DMS 273 treated with DMSO at 0.1 percent for 48 hours (cell line): ENCODE measurements around the gene SUSD4.

Experiments
- DNase-seq: peaks from one replicate; lab custom pipeline; 2025; lab: John Stamatoyannopoulos, UW

The SUSD4 gene

DNA sequence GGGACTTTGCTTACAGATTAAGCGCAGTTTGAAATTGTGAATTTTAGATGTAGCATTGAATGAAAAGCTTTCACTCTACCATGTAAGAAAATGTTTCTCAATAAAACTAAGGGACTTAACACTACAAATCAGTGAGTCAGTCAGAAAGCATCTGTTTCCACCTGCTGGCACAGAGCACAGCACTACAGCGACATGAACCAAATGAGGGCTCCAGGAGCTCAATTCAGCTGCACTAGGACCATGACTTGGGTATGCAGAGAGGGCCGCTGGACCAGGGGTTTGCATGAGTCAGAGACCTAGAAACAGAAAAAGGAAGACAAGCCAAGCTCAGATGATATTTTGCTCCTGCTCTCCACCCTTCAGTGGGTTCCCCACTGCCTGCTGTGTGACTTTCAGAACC is 5.2 kb downstream of the SUSD4 start:
- DNase-seq, result no peak

DNA sequence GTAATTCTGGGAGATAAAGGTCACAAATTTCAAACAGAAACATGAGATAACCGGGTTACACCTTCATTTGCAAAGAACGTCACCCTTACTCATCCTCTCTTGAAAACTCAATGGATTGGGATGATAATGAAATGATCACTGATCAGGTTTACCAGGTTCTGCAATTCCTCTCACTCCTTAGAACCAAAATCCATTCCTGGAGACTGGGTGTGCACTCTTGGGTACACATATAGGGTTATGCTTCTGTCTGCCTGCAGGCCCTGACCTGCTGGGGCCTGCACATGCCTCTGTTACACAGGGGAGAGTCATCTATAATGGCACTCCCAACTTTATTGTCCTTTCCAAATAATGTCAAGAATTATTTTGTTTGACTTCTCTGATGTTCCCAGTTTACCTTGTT is 8.3 kb downstream of the SUSD4 start:
- DNase-seq, result no peak

DNA sequence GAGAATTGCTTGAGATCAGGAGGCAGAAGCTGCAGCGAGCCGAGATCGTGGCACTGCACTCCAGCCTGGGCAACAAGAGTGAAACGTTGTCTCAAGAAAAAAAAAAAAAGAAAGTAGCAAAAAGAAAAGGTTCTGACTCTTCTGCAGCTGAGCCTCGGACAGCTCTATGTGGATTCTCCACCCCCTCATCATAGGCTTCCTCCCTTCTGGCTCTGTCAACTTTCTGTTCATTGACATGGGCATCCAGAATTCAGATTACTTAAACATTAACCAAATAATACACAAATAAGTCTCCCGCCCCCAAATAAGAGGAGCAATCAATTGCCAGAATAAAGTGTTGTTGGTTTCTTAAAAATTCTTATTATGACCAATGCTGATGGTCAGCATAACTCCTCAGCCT is 10.0 kb downstream of the SUSD4 start:
- no peak for DNase-seq

DNA sequence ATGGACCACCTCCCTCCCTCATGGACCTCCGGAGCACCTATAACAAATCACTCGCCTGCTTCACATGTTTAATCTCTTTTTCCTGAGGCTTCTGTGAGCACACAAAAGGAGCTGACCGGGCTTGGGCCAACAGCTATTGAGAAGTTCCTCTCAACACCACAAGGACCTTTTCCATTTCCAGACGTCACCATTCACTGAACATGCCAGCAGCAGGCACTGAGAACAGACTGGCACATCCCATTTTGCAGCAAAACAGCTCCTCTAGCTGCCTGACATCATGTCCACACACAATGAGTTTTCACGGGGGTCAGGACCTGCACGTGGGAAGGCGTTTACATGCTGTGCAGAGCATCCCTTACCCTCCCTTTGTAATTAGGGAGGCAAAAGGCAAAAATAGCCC is 11.0 kb downstream of the SUSD4 start:
- no peak for DNase-seq

DNA sequence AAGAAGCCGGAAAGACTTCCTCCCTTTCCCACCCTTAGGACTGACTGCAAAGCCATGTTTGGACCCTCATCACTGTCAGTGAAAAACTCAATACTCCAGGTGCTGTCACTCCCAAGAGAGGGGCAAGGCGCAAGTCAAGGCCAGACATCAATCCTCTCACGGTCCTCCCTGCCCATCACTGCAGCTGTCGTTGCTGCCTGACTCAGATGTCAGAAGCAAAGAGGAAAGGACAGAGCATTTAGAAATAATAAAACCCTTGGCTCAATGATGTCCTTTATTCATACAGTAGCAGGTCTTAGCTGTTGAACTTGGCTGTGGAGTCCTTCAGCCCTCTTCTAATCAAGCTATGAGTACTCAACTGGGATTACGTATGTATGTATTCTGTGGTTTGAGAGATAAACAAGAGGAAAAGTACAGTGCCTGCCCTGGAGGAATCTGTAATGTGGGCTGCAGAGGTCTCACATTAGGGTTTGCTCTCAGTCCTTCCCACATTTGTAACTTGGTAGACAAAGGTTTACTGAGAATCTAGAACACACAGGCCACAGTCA is 13.5 kb downstream of the SUSD4 start:
- no peak for DNase-seq

DNA sequence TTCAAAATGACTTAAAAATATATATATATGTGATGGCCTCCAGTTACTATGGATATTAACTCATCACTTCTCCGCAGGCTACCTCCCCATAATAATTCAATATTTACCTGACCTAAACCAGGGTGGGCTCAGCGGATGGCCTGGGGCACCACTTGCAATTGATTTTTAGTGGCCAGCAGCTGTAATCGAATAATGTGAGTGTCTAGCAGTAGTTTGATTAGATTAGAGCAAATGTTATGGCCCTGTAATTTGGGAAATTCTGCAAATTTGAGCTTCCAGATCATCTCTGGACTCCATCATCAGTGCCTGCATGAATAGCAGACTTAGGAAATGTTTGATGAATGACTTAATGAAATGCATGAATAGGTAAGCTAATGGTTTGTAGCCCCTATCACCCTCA is 14.7 kb downstream of the SUSD4 start:
- no peak for DNase-seq

DNA sequence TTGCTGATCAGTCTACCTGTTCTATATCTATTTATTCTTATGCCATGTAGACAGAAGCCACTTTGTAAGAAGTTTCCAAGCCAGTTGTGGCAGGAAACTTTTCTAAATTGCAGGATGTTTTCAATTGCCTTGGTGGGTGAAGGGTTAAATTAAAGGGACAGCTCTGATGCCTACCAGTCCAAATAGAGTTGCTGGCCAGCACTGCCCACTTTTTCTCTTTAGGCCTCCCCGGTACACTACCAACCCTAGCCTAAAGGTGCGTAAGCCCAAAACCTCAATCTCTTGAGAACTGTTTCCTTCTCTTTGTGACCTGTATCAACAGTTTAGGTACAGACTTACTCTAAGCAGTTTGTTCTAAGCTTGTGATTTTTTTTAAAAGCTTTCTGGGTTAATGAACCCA is 15.5 kb downstream of the SUSD4 start:
- DNase-seq, result no peak

DNA sequence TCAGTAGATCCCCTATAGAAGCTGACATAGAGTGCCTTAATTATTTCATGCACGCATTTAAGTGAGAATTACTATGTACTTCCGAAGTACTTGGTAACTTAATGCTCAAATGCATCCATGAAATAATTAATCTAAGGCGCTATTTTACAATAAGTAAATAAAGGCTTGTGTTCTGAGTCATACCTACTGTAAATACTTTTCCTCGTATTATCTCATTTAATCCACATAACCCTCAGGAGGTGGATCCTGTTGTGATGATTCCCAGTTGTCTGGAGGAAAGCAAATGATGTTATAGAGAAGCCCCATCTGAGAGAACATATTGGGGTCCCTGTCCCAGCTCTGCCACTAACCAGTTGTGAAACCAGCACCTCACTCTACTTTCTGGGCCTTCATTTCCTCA is 16.4 kb downstream of the SUSD4 start:
- no peak for DNase-seq

DNA sequence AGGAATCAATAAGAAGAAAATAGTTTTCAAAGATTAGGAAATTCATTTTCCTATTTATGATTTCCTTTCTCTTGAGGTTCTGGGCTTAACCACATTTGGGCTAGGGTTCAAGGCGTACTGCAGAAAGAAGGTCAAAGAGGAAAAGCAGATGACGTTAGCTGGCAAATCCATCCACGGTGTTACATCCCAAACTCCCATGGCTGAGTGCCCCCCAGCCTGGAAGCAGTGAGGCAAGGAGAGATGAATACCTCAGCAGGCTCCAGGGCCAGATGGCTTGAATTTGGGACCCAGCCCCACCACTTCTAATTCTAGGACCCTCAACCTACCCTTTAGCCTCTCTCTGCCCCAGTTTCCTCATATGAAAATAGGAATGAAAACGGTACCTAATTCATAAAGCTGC is 17.7 kb downstream of the SUSD4 start:
- no peak for DNase-seq

DNA sequence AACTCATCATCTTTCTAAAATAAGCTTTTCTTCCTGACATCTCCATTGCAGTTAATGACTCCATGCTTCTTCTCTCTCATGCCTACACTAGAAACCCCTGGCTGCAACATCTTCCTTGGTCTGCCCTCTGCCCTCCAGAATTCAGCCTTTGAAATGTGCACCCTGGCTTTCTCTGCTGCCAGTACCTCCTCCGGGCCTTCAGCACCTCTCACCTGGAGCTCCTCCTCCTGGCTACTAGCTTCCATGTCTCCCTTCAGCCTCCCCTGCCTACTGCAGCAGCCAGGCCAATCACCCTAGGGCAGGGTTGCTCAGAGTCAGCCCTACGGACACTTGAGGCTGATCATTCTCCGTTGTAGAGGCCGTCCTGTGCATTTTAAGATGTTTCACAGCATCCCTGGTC is 18.3 kb downstream of the SUSD4 start:
- DNase-seq, result no peak

DNA sequence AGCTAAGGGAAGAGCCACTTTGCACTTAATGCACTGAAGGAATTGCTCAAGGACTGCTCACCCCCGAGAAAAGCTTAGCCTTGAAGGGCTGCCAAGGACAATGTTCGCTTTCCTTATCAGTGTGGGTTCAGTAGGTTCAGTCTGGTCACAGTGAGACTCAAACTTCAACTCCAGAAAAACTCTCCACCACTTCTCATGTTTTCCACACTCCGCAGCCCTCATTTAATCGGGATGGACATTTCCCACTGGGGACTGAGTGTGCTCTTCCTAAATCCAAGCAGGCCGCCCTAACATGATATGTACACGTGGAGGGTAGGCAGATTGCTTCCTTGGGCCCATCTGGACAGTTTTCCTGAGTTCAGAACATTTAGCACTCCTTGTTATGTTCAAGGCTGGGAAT is 19.5 kb downstream of the SUSD4 start:
- no peak for DNase-seq

DNA sequence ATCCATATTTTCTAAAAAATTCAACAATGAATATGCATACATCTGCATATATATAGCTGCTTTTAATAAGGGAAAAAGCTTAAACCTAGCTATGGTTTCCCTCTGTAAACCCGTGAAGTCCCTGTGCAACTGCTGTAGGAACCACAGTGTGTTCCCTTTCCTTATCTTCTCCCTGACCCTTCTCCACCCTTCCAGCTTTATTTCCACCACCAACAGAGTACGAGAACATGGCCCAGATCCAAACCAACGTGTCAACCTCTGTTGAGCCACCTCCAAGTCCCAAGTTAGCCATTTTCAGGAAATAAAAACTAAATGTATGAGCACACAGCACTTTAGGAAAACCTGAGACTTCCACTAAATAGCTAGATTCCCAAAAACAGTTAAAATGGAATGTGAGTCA is 20.3 kb downstream of the SUSD4 start:
- DNase-seq, result no peak

DNA sequence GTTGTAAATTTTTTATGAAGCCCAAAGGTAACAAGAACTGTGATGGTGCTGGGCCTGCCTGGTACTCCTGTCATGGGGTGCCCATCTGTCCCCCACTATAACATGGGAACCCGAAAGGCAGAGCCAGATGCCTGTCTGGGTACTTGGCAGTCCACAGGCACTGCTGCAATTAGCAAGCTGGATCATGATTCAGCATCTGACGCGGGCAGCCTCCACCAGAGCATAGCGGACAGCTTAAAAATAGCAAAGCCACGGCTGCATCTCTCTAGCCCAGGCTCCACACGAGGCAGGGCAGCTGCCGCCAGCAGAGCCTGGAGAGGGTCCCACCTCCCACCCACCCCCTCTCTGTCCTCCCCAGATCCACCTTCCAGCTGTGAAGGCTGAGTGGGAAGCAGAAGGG is 22.9 kb downstream of the SUSD4 start:
- peak; percentile 91 for DNase-seq

DNA sequence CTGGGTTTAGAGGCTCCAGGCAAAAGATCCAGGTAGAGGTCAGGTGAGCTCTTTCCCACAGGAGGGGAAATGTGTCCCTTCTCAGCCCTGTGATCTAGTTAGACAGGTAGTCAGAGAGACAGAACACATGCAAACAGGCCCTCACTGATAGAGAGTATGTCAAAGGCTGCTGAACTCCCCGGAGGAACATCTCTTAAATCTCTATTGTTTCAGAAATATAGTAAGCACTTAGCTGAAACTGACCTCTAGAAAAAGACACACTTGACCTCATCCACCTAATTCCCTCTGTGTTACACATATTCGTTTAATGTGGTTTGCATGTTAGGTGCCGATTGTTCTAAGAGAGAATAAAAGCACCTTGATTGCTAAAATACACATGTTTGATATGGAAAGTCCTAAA is 23.3 kb downstream of the SUSD4 start:
- no peak for DNase-seq

DNA sequence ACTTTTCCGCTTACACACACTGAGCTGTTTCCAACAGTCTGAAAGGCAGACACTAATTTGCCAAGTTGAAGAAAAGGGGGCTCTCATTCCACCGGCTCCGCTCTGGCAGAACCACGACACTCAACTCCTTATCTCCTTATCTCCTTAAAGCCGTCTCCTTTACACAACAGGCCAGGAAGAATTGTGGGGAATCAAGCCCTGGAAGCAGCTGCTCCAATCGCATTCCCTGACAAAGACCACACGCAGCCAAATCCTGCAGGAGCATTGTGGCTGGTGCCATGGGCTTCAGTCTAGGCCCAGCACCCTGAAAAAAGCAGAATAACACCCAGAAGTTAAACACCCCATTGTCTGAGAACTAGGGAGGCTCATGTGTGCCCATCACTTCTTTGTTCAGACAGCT is 24.1 kb downstream of the SUSD4 start:
- DNase-seq, result no peak

DNA sequence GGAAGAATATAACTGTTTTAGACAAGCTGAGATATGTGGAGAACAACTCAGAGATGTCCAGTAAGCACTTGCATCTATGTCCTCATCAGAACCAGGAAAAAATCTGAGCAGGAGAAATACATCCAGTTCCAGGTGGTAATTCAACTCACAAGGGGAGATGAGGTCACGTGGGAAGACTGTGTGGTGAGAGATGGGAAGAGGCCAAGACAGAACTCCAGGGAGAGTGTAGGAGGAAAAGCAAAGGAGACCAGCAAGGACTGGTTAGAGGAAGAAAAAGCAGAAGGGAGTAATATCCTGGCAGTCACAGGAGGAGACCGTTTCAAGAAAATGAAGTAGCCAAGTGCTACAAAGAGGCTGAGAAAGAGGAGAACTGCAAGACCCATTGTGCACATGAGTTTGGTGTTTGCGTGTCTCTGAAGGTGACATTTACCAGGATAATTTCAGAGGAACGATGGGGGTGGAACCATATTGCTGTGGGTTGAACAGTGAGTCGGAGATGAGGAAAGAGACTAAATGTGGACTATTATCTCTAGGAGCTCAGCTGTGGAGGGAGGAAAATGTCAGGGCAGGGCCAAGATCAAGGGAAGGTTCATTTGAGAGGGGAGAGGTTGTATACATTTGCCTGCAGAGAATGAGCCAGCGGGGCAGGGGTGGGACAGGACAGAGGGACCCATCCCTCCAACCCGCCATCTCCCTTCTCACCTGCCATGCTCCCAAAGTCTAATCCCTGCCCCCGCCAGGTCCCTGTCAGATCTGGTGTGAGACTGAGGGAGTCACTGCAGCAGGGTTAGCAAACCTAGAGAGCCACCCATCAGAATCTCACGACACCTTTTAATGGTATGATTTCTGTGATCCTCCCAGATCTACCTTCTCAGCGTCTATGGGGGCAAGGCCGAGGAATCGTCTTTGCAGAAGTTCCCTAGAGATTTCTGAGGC is 24.9 kb downstream of the SUSD4 start:
- no peak for DNase-seq

DNA sequence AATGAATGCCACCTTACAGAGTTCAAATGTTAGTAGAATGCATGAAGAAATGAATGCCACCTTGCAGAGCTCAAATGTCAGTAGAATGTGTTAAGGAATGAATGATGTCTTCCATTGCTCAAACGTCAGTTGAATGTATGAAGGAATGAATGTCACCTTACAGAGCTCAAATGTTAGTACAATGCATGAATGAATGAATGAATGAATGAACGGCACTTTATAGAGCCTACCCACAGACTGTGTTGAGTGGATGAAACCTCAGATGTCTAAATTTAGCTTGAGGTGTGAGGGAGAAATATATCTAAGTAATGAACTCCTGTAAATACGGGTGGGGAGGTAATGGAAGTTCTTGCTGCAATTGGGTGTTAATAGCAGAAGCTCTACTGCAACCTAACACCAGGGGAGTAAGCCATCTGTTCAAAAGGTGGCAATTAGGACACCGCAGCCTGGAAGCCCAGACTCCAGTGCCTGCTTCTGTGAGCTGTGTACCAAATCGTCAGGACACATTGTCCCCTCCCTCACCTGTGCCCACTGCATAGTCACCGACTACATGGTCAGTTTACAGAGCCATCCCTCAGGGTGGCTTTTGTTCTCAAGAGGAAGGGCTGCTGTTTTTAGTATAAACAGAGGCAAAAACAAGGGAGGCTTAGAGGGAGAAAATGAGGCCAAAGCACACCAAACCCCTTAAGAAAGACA is 26.7 kb downstream of the SUSD4 start:
- peak; percentile 82 for DNase-seq

DNA sequence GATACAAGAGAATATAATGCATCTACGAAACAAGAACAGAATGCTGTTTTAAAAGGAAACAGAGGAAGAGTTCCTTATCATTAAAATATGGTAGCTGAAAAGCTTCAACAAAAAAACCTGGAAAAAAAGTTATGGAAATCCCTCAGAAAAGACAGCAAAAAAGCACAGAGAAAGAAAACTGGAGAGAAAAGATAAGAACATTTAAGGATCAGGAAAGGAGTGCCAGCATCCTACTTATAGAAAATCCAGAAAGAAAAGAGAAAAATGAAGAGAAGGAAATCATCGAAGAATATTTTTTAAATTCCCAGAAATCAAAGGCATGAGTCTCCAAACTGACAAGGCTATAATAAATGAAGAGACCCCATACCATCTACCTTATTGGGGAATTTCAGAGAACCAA is 29.8 kb downstream of the SUSD4 start:
- no peak for DNase-seq

DNA sequence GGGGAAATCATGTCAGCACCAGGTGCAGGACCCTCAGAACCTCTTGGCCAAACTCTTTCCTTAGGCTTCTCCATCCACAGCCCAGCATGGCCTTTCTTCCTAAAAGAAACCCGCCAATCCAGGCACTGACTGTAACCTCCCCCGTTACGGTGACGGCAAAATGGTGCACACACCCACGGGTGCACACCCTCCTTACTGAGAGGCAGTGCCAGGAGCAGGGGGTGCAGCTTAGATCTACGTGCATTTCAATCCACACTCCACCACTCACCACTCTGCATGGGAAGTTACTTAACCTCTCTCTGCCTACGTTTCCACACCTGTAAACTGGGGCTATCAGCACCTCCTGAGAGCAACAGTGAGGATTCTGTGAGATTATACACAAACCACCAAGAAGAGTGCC is 31.0 kb downstream of the SUSD4 start:
- no peak for DNase-seq

DNA sequence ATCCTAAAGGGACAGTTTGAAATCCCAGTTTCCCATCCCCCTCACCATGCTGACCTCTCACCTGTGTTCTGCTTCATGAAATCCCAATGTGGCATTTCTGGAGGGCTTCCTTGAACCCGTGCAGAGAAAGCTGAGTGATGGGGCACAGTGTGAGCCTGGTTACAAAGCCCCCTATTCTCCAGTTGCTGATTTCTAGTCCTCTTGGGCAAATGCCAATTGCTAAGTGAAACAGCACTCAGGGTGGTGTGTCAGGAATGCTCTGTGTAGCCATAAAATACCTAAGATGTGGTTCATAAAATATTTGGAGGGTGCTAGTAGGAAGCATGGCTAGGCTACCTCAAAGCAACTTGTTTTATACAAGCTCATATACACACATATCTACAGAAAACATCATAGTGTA is 32.0 kb downstream of the SUSD4 start:
- no peak for DNase-seq

DNA sequence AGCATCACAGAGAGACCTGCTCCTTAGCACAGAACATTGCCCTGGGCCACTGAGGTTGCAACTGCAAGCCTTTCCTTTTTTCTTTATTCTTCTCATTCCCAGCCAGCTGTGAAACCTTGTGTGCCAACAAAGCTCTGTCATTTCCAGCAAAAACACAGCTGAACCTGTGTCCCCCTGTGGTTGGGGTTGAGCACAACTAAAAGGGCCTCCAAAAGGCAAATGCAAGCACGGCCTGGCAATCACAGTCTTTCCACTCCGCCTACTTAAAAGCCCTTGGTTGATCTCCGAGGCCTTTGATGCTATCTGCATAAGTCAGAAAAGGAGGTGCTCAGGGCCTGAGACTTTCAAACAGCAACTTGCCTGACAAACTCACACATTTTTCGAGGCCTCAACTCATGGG is 32.7 kb downstream of the SUSD4 start:
- peak; percentile 46 for DNase-seq

DNA sequence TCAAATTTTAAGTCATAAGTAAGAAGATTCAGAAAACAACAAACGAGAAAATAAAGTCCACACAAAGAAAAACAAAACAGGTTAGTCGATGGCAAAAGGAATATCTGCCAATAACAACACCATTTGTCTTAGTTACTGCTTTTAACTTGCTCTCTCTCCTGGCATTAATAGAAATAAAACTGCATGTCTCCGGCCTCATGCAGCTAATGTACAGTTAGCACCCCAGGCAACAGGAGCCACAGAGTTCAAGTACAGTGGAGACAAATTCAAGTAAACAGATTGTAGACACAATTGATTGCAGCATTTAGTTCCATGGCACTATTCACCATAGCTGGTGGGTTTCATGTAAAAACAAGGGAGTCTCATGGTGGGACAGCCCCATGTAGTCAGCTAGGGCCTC is 33.5 kb downstream of the SUSD4 start:
- no peak for DNase-seq

DNA sequence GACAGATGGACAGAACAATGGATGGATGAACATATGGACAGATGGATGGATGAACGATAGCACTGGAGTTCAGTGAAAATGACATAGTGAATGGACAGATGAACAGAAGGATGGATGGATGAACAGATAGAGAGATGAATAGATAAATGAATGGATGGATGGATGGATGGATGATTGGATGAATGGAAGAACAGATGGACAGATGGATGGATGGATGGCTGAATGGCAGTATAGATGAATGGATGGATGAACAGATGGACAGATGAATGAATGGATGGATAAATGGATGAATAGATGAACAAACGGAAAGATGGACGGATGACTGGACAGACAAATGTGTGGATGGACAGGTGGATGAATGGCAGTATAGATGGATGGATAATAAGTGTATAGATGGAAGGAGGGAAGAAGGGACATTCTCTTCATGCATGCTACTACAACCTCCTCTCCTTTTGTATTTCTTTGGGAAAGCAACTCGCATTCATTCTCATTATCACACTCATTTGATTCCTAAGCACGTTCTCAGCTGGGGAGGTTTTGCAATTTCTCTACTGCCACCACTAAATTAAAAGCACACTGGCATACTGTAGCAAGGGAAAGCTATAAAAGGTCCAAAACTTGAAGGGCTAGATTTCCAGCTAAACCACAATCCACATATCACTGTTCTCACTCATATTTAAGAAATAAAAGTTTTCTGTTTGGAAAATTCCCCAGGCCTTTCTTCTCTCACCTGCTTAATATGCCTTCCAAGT is 34.1 kb downstream of the SUSD4 start:
- no peak for DNase-seq
